GM08714 (cell line): ENCODE results near the gene REM1.
"Not testable (repeated sequence)": the region's sequence is repeated elsewhere in the genome, so short reads cannot be mapped to it uniquely, and the experiment has no call there.

Experiments used
- H3K4me3 ChIP-seq: fragments of 200-500 bp; sonication (Bioruptor generic); 2 replicates; pipeline ENCODE4 v1.5.1; 2014; ENCODE audit warnings: mild to moderate bottlenecking, low read length, inconsistent platforms
- ZNF274 ChIP-seq: IDR thresholded peaks from 2 replicates; pipeline ENCODE4 v1.6.1; 2012; ENCODE audit warnings: mild to moderate bottlenecking, low read depth, low read length

REM1 gene

DNA sequence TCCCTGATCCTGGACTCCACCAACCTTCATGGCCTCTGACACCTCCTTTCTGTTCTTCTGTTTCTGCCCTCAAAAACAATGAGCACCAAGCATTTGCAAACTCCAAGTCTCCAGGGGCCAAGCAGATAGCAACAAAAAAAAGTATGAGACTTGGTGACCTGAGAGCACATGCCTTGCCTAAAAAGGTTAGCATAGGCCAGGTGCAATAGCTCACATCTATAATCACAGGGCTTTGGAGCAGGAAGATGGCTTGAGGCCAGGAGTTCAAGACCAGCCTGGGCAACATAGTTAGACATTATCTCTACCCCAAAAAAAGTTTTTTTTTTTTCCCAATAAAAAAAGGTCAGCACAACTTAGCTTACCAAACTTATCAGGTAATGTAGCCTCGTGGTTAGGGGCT lies 25.4 kb downstream of the REM1 start:
- H3K4me3 ChIP-seq: no peak overlapping the region
- TF ChIP-seq ZNF274: no peak

DNA sequence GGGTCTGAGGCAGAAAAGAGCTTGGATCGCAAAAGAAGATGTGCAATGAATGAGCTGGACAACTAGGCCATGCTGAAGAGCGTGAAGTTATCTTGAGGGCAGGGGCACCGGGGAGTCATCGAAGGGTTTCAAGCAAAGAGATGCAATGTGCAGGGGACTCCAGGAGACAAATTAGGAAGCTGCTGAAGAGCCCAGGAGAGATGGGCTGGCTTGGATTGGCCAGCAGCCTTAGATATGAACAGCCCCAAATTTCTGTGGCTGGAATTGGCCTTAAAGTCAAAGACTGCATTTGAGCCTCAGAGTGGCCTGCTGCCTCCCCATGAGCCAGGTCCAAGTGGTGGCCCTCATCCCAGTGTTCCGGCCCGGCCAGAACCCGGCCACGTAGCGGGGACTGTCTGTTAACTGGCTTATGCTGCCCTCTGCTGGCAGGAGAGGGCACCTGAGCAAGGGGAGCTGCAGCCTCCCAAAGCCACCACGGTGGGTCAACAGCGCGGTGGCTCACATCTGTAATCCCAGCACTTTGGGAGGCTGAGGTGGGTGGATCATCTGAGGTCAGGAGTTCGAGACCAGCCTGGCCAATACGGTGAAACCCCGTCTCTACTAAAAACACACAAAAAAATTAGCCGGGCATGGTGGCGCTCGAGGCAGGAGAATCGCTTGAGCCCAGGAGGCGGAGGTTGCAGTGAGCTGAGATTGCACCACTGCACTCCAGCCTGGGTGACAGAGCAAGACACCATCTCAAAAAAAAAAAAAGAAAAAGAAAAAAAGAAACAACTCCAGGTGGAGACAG lies 28.0 kb downstream of the REM1 start:
- not testable (repeated sequence) for H3K4me3 ChIP-seq

DNA sequence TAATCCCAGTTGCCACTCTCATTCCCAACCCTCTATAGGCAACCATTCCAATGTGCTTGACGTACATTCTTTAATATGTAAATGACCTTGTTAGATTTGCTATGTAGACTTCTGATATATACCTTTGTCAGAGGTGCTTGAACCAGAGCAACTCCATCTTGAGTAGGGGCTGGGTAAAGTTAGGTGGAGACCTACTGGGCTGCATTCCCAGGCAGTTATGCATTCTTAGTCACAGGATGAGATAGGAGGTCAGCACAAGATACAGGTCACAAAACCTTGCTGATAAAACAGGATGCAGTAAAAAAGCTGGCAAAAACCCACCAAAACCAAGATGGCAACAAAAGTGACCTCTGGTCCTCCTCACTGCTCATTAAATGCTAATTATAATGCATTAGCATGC lies 30.8 kb downstream of the REM1 start:
- TF ChIP-seq ZNF274: no peak
- no peak overlapping the region for H3K4me3 ChIP-seq

DNA sequence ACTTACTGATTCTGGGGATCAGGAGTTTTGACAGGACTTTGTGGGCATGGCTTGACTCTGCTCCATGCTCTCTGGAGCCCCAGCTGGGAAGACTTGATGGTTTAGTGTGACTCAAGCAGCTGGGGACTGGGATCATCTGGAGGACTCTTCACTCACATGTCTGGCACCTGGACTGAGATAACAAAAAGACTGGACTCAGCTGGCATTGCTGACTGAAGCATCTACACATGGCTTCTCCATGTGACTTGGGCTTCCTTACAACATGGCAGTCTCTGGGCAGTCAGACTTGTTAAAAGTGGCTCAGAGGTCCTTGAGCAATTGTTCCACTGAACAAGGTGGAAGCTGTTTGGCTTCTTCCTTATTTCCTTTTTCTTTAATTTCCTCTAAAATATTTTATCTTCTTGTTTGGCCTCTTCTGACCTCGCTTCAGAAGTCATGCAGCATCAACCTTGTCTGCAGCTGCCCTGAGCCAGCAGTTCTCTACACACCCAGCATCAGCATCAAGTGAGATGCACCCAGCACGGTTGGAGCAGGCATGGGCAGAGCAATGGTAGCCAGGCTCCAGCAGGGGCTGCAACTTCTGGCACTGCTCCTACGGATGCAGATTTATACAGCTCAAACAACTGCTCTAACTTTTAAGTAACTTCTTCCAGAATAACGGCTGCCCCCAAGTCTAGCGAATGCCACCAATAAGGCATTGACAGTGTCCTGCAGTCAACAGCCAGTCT lies 33.6 kb downstream of the REM1 start:
- TF ChIP-seq ZNF274: no peak

DNA sequence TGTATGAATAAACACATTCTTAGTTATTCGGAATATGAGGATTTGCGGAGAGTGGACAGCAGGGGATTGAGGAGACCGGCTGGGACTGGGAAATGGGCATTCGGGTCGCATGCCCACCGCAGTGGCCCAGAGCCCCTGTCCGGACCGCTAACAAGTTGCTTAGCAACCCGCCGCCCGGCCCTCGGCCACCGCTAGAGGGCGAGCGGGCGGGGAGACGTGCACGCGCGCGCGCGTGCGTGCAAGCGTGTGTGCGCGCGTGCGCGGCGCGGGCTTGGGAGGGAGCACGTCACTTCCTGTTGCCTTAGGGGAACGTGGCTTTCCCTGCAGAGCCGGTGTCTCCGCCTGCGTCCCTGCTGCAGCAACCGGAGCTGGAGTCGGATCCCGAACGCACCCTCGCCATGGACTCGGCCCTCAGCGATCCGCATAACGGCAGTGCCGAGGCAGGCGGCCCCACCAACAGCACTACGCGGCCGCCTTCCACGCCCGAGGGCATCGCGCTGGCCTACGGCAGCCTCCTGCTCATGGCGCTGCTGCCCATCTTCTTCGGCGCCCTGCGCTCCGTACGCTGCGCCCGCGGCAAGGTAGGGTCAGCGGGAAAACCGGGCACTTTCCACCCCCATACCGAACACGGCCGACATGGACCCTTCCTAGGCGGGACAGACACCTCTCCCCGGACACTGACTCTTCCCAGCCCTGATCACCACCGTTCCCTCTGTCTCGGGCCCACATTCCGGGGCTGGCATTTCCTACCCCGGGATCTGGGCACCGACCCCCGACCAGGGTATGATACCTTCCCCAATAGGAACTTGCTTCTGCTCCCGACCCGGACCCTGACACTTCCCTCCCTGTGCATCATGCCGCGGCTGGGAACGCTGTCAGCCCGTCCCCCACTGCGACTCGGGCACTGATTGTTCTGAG lies 39.3 kb downstream of the REM1 start, which contains the start of gene HM13:
Gene HM13, plus strand, starts transcription at position 289 of the 918 bp plus-strand sequence. Its CDS starts 110 bp downstream, at position 399.
- TF ChIP-seq ZNF274: no peak
- peak within 1 kb of the TSS; percentile 82 for H3K4me3 ChIP-seq

More for the DNA sequence above, 33.6 kb downstream of the REM1 start:
- H3K4me3 ChIP-seq: no peak overlapping the region

DNA sequence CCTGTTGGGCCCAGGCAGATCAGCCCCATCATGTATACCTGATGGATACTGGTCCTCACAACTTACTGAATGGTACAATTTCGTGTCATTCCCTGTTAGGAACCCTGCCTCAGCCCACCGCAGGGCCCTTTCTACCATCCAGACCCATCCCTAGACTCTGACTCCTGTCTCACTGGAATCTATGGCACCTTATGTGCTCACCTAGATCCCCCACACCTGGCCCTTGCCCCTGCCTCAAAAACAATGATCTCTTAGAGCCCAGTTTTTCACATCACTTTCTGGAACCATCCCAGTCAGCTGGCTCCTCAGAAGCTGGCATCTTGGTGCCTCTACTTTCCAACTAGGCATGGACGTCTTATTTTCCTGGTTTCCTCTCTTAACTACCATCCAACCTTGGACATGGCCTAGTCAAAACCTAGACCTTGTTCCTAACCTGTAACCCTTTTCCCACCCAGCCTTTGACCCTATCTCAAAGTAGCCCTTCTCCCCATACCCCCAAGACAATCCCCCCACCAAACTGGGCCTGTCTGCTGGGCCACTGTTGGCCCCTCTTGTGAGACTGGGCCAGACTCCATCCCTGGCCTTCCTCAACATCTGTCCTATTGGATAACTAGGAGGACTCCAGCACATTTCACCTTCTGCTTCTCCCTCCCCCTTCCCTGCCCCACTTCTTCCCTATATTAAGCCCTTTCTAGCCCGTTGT lies 40.1 kb downstream of the REM1 start:
- TF ChIP-seq ZNF274: no peak
- H3K4me3 ChIP-seq: peak overlapping the region; percentile 82

DNA sequence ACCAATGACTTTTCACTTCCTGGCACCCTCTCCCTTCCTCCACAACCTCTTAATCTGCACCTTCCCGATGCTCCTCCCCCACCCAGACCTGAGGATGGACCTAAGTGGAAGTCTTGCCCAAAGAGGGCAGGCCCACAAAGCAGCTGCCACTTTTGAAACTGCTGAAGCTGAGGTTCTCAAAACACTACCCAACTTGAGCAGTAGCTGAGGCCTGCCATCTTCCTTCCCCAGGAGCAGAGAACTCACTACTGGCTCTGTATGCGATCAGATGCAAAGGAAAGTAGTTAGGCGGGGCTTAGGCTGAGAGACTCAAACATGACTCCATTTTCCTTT lies 40.7 kb downstream of the REM1 start:
- no peak for TF ChIP-seq ZNF274
- peak overlapping the region; percentile 82; the same call in 1 of the 2 replicates for H3K4me3 ChIP-seq

DNA sequence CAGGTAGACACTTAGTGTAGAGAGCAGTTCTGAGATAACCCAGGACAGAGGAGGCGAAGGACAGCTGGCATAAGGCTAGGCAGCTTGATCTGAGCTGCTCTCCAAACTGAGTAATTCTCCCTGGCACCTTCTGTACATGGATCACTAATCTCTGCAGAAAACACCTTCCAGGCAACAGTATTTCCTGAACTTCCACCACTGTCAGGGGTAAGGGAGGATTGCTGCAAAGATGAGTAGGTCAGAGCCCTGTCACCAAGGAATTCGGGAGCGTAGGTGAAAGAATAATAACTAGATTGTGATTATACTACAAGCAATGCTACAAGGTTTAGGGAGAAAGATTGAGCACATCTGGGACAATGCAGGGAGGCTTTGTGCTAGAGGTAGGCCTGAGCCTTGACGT lies 41.1 kb downstream of the REM1 start:
- H3K4me3 ChIP-seq: peak overlapping the region; percentile 82; the same call in 1 of the 2 replicates
- TF ChIP-seq ZNF274: no peak

DNA sequence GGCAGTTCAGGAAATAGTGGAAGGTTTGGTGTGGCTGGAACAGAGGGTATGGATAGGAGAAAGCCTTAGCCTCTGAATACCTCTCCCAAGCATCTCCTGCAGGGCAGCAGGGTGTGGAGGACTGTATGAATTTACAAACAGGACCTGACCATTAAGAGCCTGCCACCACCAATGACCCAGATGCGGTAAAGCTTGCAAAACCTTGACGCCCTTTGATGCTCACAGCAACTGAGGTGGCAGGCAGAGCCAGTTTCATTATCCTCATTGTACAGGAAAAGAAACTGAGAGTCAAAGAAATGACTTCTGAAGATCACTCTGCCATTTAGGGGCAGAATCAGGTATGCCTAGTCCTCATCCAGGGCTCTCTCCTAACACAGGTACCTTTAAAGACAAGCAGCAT lies 41.6 kb downstream of the REM1 start:
- no peak overlapping the region; the same call in 1 of the 2 replicates for H3K4me3 ChIP-seq
- no peak for TF ChIP-seq ZNF274

DNA sequence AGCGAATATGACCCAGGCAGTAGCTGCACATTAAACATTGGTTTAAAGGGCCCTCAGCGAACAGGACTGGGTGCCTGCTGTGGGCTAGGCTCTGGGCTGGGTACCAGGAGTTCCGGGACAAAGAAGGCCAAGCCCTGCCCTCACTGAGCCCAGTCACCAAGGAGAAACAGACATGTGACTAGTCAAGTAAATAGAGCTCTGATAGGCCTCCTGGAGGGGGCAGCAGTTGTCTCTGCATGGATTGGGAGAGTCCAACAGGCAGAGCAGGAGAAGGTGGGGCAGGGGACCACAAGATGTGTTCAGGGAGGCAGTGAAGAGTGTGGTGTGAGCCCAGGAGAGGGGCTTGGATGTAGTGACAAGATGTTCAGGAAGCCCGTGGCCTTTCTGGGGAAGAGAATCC lies 42.3 kb downstream of the REM1 start:
- no peak overlapping the region for H3K4me3 ChIP-seq
- TF ChIP-seq ZNF274: no peak

DNA sequence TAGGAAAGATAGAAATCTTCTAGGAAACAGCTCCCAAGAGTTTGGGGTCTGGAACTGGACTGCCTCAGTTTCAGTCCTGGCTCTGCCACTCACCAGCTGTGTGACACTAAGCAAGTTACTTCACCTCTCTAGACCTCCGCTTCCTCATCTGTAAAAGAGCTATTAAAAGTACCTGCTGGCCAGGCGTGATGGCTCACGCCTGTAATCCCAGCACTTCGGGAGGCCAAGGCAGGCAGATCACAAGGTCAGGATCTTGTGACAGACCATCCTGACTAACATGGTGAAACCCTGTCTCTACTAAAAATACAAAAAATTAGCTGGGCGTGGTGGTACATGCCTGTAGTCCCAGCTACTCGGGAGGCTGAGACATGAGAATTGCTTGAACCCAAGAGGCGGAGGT lies 46.2 kb downstream of the REM1 start:
- H3K4me3 ChIP-seq: not testable (repeated sequence)

DNA sequence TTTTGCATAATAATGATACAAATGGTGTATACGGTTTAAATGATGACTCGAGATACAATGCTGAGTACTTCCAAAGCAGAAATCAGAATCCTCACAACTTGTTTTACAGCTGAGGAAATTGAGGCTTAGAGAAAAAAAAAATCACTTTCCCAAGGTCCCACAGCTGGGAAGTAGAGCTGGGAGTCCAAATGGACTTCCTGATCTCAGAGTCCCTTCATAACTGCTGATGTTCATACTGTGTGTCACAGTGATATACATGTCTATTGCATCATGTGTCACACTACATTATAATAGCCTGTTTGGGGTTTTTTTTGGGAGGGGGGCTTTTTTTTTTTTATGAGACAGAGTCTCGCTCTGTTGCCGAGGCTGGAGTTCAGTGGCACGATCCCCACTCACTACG lies 47.6 kb downstream of the REM1 start:
- H3K4me3 ChIP-seq: no peak overlapping the region
- no peak for TF ChIP-seq ZNF274

DNA sequence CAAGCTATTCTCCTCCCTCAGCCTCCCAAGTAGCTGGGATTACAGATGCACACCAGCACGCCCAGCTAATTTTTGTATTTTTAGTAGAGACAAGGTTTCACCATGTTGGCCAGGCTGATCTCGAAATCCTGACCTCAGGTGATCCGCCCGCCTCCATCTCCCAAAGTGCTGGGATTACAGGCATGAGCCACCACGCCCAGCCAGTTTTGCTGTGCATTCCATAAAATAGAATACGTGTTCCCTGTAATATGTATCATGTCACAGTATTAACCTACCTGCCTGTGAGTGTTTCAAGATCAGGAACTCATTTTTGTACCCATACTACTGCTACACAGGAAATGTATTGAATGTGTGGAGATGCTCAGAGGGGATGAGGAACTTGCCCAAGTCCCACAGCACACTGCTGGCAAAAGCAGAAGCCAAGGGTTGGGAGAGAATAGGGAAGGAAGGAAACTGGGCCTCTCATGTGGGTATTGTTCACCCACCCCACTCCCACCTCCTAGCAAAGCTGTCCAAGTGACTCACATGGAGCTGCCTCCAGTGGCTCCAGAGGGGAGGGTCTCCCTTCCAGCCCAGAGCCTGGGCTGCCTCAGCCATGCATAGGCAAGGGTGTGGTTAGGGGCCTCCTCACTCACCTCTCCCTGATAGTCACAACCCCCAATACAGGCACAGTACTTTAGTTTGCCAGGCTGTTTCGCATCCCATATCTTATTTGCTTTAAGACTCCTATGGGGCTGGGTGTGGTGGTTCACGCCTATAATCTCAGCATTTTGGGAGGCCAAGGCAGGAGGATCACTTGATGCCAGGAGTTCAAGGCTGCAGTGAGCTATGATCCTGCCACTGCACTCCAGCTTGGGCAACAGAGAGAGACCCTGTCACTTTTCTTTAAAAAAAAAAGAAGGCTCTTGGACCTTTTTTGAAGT lies 48.5 kb downstream of the REM1 start:
- TF ChIP-seq ZNF274: no peak
- H3K4me3 ChIP-seq: no peak overlapping the region
